Measurements from ENCODE around the gene RNU2-1. TPM values are rescaled to one million over a fixed set of nuclear protein-coding genes. Genes with fewer than 3 reads are reported as not detected.

The RNU2-1 gene
- total RNA-seq, 1 donor from 2014 or later: 8,313 TPM

GRCh38 chr17:43217614-43218087 lies 16.1 kb downstream of the RNU2-1 start:
- H3K4me3 Mint-ChIP-seq: no peak overlapping the region
- no peaks in the 10 kb centered on the region for H3K36me3 Mint-ChIP-seq (ENCODE audit: low read depth)
- H3K27me3 Mint-ChIP-seq (ENCODE audit: low read depth): no peaks in the 10 kb centered on the region
- DNase-seq (ENCODE audit: low read depth, low spot score): no peak
- H3K9me3 Mint-ChIP-seq: no peaks in the 10 kb centered on the region
- H3K4me1 Mint-ChIP-seq: peaks cover 11% of the 10 kb centered on the region
- TF ChIP-seq CTCF (conservative IDR thresholded peaks at IDR 0.05): no peak
- H3K27ac Mint-ChIP-seq (ENCODE audit: unreplicated experiment): no peak overlapping the region

- DNase-seq (ENCODE audit: low read depth, low spot score): no peak
- Mint-ChIP-seq H3K9me3 (no peaks in the 10 kb centered on the region), H3K27me3 (ENCODE audit: low read depth) (no peaks in the 10 kb centered on the region), H3K4me3 (no peak overlapping the region), H3K27ac (ENCODE audit: unreplicated experiment) (no peak overlapping the region), H3K4me1 (peaks cover 17% of the 10 kb centered on the region), H3K36me3 (ENCODE audit: low read depth) (no peaks in the 10 kb centered on the region)
- TF ChIP-seq CTCF (conservative IDR thresholded peaks at IDR 0.05): no peak
Measured at GRCh38 chr17:43216762-43217613, 16.8 kb downstream of the RNU2-1 start.

- no peak for DNase-seq (ENCODE audit: low read depth, low spot score)
- Mint-ChIP-seq H3K4me3 (no peak overlapping the region), H3K9me3 (no peaks in the 10 kb centered on the region), H3K36me3 (ENCODE audit: low read depth) (no peaks in the 10 kb centered on the region), H3K27me3 (ENCODE audit: low read depth) (no peaks in the 10 kb centered on the region), H3K27ac (ENCODE audit: unreplicated experiment) (no peak overlapping the region), H3K4me1 (peaks cover 24% of the 10 kb centered on the region)
- TF ChIP-seq CTCF (conservative IDR thresholded peaks at IDR 0.05): no peak
Measured at GRCh38 chr17:43216369-43216761, 17.4 kb downstream of the RNU2-1 start.

- DNase-seq (ENCODE audit: low read depth, low spot score): no peak
- H3K27ac Mint-ChIP-seq (ENCODE audit: unreplicated experiment): peak overlapping the region; percentile 47
- TF ChIP-seq CTCF (conservative IDR thresholded peaks at IDR 0.05): no peak
- H3K27me3 Mint-ChIP-seq (ENCODE audit: low read depth): no peaks in the 10 kb centered on the region
- no peaks in the 10 kb centered on the region for H3K36me3 Mint-ChIP-seq (ENCODE audit: low read depth)
- no peaks in the 10 kb centered on the region for H3K9me3 Mint-ChIP-seq
- peaks cover 31% of the 10 kb centered on the region for H3K4me1 Mint-ChIP-seq
- peak overlapping the region; percentile 56 for H3K4me3 Mint-ChIP-seq
Measured at GRCh38 chr17:43215341-43215740, 18.4 kb downstream of the RNU2-1 start.

GRCh38 chr17:43213545-43213944 lies 20.2 kb downstream of the RNU2-1 start:
- Mint-ChIP-seq H3K9me3 (no peaks in the 10 kb centered on the region), H3K27ac (ENCODE audit: unreplicated experiment) (no peak overlapping the region), H3K36me3 (ENCODE audit: low read depth) (no peaks in the 10 kb centered on the region), H3K27me3 (ENCODE audit: low read depth) (no peaks in the 10 kb centered on the region), H3K4me3 (peak overlapping the region; percentile 91), H3K4me1 (peaks cover 31% of the 10 kb centered on the region)
- DNase-seq (ENCODE audit: low read depth, low spot score): no peak
- TF ChIP-seq CTCF (conservative IDR thresholded peaks at IDR 0.05): no peak

Measured in neural crest cell (in vitro differentiated cells).